Activated CD4-positive, CD25-positive, alpha-beta regulatory T cell (primary cell): ENCODE data around the gene MAP2K5.
A peak's percentile ranks its signal among the peaks of the same experiment; 100 is the strongest.

Experiments
- DNase-seq, 4 experiments: peaks; one replicate each; lab custom pipeline; 2025; lab: John Stamatoyannopoulos, UW

Gene MAP2K5

DNA sequence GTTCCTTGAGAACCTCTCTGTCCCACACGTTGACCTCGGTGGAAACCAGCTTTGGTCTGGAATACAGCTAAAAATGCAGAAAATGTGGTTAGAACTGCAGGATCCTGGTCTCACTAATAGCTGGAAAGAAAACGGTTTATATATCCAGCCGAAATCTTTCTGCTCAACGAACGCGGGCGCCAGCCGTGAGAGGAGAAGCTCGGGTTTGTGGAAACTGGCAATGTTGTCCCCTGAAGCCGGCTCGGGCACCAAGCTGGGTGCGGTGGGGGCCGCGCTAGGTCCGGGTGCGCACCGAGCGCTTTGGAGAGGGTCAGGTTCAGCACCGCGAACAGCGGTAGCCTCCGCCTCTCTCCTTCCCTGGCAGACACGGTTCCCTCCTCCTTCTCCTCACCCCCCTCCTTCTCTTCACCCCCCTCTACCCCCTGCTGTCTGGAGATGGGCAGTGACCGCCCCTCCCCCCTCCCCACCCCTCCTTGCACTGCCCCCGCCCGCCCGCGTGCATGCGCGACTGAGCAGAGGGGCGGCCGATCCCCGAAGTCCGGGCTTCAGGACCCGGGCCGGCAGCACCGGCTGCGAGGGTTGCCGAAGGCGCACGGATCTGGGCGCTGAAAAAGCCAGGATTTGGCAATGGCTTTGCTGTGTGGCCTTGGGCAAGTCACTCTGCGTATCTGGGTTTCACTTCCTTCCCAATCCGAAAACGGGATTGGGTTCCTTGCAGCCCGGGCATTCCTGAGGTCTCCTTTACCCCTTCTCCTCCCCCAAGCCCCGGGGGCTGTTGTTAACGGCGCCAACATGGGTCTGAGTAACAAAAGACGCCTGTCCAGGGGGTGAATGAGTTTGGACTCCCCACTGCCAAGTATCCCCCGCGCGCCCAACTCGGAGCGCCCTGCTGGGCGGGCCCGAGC is 282.7 kb downstream of the MAP2K5 start, which contains the start of gene SKOR1:
SKOR1 (plus strand) TSS at position 534 of the 905 bp plus-strand sequence; CDS start at position 628, 94 bp downstream.
- DNase-seq: no peak

DNA sequence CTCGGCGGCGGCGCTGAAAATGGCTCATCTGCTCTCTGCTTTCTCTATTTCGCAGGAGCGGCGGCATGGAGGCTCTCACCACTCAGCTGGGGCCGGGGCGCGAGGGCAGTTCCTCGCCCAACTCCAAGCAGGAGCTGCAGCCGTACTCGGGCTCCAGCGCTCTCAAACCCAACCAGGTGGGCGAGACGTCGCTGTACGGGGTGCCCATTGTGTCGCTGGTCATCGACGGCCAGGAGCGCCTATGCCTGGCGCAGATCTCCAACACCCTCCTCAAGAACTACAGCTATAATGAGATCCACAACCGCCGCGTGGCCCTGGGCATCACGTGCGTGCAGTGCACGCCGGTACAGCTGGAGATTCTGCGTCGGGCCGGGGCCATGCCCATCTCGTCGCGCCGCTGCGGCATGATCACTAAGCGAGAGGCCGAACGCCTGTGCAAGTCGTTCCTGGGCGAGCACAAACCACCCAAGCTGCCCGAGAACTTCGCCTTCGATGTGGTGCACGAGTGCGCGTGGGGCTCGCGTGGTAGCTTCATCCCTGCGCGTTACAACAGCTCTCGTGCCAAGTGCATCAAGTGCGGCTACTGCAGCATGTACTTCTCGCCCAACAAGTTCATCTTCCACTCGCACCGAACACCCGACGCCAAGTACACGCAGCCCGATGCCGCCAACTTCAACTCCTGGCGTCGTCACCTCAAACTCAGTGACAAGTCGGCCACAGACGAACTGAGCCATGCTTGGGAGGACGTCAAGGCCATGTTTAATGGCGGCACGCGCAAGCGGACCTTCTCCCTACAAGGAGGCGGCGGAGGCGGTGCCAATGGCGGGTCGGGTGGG is 283.6 kb downstream of the MAP2K5 start:
- DNase-seq: no peak

DNA sequence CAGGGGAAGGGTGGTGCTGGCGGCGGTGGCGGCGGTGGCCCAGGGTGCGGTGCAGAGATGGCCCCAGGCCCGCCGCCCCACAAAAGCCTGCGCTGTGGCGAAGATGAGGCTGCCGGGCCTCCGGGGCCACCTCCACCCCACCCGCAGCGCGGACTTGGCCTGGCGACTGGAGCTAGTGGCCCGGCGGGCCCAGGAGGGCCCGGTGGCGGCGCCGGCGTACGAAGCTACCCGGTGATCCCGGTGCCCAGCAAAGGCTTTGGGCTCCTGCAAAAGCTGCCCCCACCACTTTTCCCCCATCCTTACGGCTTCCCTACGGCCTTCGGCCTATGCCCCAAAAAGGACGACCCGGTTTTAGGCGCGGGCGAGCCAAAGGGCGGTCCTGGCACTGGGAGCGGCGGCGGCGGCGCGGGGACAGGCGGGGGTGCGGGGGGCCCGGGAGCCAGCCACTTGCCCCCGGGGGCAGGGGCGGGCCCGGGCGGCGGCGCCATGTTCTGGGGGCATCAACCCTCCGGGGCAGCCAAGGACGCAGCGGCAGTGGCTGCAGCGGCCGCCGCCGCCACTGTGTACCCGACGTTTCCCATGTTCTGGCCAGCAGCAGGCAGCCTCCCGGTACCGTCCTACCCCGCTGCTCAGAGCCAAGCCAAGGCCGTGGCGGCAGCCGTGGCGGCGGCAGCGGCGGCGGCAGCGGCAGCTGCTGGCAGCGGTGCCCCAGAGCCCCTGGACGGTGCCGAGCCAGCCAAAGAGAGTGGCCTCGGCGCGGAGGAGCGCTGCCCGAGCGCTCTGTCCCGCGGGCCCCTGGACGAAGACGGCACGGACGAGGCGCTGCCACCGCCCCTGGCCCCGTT is 284.4 kb downstream of the MAP2K5 start:
- no peak for DNase-seq

DNA sequence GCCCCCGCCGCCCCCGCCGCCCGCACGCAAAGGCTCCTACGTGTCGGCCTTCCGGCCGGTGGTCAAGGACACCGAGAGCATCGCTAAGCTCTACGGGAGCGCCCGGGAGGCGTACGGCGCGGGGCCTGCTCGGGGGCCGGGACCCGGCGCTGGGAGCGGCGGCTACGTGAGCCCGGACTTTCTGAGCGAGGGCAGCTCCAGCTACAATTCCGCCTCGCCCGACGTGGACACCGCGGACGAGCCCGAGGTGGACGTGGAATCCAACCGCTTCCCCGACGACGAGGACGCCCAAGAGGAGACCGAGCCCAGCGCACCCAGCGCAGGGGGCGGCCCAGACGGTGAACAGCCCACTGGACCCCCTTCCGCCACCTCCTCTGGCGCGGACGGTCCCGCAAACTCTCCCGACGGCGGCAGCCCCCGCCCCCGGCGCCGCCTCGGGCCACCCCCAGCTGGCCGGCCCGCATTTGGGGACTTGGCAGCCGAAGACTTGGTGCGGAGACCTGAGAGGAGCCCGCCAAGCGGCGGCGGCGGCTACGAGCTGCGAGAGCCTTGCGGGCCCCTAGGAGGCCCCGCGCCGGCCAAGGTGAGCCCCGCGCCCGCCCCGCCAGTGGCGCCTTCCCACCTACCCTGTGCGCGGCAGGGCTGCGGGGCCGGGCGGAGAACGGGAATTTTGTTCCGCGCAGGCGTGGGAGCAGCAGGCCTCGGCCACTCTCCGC is 285.2 kb downstream of the MAP2K5 start:
- no peak for DNase-seq

DNA sequence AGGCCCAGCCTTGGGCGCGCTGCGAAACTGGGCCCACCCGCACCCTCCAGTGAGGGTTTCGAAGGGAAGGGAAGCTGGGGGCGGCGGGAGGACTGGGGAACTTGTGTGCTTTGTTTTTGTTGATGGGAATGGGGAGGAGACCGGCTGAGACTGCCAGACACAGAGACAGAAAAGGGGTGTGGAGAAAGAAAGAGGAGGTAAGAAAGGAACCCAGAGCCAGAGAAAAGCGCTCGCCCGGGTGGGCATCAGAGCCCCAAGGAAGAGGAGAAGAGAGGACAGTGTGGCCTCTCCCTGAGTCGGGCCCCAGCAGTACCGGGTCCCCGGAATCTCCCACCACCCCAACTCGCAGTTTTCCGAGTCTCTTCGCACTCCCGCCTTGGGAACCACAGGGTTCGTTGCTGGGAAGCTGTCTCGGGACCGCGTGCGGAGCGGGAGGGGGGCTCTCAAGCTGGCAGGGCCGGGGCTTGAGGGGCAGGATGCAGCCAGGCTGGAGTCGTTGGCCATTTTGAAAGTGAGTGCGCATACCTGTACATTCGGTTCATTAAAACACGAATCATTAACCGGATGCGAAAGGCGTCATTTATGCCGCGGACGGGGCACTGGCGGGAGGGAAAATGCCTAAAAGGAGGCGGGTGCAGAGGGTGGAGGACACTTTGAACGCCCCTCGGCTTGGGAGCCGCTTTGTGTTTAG is 285.9 kb downstream of the MAP2K5 start:
- DNase-seq: no peak

DNA sequence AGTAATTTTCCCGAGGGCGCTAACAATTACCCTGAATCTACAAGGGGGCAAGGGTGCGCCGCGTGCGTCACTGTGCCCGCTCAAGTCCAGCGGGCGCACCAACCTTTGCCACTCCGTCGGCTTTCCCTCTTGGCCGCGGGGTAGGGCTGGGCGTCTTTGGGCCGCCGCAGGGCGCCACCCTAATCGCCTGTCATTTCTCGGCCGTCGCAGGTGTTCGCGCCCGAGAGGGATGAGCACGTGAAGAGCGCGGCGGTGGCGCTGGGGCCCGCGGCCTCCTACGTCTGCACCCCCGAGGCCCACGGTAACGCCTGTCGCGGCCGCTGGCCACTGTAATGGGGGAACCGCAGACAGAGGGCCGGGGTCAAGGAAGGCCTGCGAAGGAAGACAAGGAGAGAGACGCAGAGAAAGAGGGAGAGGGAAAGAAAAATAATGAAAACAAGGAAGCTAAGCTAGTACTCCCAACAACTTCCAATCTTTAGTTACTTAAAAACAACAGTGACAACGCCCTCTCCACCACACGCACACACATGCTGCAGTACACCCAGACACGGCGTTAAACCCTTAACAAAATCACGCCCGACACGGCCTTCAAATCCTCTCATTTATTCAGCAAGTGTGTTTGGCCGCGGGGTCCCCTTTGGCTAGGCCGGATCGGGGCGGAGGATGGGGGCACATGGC is 286.6 kb downstream of the MAP2K5 start:
- DNase-seq: no peak

DNA sequence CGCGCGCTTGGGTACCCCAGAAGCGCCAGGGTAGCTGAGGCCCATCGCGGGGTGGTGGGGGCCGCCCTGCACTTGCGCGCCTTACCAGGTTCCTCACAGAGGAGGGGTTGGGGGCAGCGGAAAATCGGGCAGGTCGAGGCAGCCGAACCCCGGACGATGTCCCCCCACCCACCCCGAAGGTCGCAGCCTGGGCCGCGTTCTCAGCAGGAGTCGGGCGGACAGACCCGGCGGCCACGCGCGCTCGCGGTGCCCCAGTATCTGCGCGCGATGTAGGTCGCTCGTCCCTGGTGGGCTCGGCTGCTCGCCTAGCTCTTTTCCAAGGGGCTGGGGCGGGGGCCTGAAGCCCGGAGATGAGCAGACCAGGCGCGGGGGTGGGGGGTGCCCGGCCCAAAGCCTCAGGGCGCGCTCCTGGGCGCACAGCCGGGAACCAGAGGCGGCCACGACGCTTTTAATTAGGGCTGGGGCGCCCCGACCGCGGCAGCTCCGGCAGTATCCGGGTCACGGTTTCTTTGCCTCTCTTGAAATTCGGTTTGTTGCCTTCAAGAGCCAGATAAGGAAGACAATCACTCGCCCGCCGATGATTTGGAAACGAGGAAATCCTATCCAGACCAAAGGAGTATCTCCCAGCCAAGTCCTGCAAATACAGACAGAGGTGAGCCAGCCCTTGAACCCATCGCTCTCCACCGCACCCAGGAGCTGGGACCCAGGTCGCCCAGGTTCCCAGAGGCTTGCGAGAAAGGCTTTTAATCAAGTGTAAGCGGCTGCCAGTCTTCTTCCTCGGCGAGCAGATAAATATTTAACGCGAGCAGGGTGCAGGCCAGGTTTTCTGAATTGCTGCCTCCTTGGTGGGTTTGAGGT is 287.4 kb downstream of the MAP2K5 start:
- DNase-seq: no peak

DNA sequence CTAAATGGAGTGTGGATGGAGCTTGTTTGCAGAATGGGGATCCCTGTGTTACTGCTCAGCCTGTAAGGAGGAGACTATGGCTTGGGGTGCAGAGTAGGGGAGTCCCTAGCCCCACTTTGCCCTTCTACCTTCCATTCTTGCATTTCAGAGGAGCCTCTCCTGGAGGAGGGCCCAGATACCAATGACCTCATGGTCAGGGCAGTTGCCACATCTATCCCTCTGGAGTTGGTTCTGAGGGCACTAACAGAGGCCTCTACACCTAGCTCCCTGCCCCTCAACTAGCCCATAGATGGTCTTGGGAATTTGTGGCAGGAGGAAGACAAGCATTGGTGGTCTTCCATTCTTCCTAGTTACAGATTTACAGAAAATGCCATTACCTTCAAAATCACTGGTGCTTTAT is 288.9 kb downstream of the MAP2K5 start:
- DNase-seq: no peak

DNA sequence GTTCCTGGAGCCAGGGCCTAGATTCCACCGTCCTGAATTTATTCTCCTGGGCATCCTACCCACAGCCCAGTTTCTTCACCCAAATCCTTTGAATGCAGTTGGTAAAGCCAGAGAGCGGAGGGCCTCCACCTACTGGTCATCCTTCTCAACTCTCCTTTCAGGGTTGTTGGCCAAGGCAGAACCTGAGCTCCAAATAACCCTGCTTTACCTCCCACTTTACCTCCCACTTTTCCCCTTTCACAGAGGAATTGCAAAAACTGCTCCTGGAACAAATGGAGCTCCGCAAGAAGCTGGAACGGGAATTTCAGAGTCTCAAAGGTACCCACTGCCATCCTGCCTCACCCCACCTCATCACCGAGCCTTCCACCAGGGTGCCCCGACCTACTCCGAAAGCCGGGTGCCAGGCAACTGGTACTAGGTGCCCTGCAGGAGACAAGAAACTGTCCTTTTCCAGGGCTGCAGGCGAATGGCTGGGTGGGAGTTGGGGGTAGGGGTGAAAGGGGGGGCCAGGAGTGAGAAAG is 289.6 kb downstream of the MAP2K5 start:
- no peak for DNase-seq

DNA sequence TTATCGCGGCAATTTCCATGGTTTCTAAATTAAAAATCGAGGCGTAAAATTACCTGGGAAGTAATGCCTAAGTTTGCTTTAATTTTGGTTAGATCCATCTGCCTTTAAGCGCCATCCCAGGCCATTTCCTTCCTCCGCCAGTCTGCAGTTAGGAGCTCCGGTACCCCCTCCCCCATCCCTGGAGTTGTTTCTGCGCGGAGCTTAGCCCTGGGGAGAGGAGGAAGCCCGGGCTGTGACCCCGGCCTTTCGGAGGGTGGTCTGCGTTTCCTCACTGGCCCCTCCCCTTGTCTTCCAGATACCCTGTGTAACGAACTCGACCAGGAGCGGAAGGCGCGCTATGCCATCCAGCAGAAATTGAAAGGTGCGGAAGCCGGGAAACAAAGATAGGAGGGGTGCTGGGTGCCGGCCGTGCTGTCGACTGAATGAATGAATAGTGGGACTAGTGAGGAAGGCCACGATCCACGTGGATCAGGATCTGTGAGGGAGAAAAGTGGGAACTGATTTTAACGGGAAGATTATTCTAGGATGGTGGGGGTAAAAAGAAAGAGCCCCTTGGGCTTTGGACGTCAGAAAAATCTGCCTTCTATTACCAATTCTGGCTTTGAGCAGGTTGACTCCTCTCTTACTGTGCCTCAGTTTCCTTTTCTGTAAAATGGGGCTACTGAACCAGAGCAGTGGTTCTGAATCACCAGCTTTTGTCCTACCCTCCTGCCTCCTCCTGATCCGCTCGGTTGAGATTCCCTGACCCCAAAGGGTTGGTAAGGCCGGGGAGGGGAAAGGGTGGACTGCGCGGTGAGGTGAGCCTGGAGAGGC is 290.6 kb downstream of the MAP2K5 start:
- DNase-seq: no peak

DNA sequence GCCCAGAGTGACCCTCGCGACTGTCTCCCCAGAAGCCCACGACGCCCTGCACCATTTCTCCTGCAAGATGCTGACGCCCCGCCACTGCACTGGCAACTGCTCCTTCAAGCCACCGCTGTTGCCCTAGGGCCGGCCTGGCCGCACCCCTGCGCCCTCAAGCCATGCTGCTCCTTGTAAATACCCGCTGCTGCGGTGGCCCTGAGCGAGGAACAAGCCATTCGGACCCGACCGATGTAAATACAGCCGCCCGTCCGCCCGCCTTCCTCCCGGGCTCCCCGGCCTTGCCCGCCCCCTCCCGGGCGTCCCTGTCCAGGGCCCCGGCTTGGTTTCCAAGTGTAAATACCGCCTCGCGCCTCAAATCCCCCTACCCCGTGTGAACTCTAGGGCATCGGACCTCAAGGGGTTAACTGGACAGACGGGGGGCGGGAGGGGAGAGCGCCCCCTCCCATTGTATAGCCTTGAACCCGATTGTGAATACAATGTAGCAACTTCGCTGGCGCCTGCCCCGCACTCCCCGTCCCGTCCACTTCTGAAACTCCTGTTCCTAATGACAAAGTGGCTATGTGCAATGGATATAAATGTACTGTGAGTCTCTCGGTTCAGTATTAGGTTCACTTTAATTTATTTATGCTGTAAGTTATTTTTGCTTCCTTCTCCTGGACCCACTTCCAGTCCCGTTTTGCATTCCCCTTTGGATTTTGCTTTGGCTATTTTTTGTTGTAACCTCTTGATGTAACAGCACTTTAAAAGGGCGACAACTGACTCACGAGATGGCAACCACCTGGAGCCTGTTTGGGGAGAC is 291.4 kb downstream of the MAP2K5 start:
- DNase-seq: no peak

DNA sequence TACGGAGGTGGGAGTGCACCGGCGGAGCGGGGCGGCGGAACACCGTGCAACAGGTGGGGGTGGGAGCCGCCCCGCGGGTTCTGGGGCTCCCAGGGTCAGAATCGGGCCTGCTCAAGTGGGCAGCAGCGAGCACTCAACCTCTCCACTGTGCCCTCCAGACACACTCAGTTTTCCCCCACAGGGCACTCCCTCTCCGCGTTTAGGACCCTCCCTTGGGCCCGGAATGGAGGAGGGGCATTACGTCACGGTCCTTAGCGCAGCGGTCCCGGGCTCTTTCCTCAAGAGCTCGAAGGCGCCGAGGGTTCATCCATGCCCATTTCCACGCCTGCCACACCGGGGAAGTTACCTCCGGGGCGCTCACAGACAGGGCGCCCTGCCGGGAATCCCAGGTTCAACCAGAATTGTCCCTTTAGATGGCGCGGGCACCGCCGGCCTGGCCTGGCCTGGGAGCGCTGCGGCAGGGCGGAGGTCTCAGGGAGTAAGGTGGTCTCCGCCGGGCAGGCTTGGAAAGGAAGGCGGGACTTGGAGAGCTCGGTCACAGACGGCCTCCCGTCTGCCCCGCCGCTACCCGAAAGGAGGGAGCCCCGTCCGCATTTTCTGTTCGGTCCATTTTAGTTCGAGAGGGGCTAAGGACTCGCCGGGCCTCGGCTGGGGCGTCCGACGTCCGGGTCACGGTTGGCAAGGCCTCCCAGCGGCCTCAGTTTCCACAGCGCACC is 292.2 kb downstream of the MAP2K5 start:
- no peak for DNase-seq

DNA sequence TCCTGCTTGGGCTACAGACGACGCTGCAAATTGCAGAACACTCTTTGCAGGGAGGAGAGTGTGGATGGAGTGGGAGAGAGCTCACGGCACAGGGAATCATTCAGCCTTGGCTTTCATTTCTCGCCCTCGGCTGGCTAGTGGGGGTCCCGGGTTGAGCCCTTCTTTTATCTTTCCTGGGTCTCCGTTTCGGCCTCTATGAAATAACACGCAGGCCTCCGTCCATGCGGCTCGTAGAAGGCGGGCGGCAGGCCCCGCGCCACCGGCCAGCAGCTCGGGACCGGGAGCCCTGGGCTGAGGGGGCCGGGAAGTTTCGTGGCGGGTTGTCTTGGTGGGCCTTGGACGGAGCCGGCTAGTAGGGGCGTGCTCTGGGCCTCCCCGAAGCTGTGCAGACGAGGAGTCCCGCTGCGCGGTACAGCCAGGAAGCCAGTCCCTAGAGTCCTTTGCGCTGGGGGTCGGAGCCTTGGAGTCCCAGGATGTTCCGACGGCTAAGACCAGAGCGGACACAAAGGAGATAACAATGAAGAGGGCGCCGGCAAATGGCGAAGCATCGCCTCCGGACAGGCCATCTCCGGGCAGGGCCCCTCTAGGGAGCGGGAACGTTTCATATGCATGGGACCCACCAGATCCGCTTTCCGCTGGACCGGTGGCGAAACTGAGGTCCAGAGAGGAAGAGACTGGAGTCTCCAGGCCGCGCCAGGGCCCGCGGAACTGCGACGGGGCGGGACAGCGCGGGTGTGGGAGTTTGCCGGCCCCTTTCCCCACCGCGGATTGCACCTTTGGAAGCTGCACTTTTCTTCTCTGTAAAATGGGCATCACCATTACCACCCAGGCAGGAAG is 293.0 kb downstream of the MAP2K5 start:
- DNase-seq: no peak

DNA sequence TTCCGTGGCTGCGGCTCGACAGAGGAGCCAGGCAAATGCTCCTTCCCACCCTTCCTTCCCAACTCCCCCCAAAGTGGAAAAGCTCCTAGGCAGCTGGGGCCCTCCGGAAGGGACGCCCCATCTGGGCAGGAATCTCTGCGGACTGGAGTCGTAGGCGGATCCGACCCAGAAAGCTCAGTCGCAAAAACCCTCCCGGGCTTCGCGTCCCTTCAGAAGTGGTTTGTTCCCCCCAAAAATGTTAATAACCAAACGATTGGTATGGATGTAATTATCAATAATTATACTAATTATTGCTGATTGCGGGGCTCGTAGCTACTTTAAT is 293.6 kb downstream of the MAP2K5 start:
- no peak for DNase-seq

DNA sequence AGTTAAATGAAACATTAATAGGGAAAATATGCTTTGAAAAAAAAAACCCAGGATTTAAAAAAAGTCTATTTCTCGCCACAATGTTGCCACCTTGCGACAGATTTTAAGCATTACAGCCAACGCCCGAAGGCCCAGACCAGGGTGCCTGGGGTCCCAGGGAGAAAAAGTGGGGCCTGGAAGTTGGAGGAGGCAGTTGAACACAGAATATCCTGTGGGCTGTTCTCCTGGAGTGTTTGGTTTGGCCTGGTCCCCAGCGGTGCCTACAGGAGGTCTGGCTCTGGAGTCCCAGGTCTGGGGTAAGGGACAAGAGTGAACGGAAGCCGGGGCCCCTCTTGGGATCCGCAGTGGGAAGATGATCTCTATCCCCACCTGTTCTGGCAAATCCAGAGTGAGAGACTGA is 294.0 kb downstream of the MAP2K5 start:
- peak in 1 of 4 experiments; percentile 23 for DNase-seq

DNA sequence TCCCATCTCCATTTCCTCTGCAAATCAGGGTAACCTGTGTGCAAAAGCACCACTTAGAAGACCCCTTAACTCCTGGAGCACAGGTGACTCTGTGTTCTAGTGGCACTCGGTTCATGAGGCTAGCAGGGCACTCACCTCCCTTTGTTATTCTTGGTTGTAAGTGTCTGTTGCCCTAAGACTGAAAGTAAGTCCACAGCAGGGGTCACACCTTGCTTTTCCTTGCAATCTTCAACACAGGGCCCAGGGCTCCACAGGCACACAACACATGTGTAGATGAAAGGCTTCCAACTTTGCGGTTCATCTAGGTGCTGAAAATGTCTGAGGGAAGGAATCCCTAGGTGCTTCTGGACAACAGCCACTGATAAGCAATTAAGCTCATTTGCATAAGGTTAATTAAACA is 294.5 kb downstream of the MAP2K5 start:
- DNase-seq: no peak
